NCI-H2196 treated with DMSO at 0.1 percent for 48 hours (cell line): ENCODE data around the gene CRYL1.

Source experiments
- DNase-seq: peaks from one replicate; lab custom pipeline; 2025; ENCODE audit not compliant: unreplicated experiment; lab: John Stamatoyannopoulos, UW

The CRYL1 gene

GRCh38 chr13:20401931-20402856, 123.5 kb downstream of the CRYL1 start:
- no peak for DNase-seq

- no peak for DNase-seq
Observed at GRCh38 chr13:20401531-20401930, 124.1 kb downstream of the CRYL1 start.

GRCh38 chr13:20400774-20401173, 124.9 kb downstream of the CRYL1 start:
- no peak for DNase-seq

- DNase-seq: no peak
Observed at GRCh38 chr13:20399961-20400360, 125.7 kb downstream of the CRYL1 start.

DNA sequence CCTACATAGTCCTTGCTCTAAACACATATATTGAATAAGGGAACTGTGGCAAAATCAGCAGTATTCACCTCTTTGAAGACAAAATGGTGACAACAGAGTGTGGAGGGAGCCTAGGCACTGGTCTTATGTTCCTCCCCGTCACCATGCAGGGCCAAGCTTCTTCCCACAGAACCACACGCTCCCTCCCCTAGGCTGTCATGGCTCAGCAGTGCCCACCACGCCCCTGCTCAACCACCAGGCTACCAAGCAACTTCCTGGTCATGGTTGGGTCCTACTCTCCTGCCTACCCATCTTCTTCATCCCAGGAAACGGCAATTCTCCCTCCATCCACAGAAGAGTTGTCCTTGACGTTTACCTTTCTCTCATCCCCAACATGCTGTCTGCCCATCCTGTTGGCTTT, 126.1 kb downstream of the CRYL1 start:
- DNase-seq: no peak

DNA sequence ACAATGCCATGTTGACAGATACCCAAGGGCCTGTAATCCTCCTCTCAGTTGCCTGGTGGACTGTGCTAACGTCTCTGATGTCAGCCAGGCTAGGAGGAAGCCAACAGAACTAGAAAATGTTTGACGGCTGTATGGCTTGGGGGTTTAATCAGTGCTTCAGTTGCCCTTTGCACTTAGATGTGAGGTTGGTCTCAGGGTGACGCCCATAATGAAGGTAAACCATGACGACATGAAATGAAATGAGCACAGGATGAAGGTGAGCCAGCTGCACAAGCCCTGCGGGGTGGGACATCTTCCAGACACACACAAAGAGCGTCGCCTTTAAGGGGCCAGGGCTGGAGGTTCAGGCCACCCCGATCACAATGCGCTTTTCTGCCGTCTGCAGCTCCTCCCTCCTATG, 127.2 kb downstream of the CRYL1 start:
- no peak for DNase-seq

- no peak for DNase-seq
Observed at GRCh38 chr13:20397896-20398295, 127.8 kb downstream of the CRYL1 start.

DNA sequence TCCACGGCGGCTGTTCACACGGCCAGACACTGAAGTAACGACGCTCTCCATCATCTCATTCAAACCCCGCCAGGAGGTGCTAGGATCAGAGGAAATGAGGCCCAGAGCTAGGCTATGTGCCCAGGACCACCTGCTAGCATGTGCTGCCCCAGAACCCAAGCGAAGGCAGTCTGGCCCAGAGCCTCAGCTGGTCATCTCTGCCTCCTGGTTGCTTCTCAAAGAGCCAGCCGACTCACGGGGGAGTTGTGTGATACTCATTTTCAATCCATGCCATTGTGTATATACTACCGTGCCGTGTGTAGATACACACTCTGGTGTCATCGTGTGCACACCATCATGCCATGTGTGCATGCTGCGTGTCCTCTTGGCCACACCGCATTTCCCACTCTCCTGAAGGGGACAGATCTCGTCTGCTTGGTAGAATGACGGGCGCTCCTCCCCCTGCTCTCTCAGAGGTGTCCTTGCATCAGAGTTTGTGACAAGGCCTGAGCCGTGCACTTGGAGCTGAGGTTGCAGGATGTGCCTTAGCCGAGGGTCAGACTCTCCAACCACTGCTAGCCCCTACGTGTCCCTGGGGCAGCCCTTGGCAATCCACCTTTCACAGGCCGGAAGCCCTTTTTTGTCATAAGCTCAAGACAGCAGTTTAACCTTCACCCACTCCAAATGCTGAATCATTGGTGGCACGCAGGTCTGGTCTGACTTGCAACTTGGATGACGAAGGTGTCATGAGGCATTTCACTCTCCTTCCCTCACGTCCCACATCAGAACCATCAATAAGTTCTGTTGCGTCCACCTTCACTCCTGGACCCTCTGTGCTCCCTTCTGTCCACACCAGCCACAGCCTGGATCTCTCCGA, 130.4 kb downstream of the CRYL1 start:
- no peak for DNase-seq

- no peak for DNase-seq
Observed at GRCh38 chr13:20394506-20394905, 131.2 kb downstream of the CRYL1 start.

- DNase-seq: no peak
Observed at GRCh38 chr13:20394169-20394501, 131.5 kb downstream of the CRYL1 start.

DNA sequence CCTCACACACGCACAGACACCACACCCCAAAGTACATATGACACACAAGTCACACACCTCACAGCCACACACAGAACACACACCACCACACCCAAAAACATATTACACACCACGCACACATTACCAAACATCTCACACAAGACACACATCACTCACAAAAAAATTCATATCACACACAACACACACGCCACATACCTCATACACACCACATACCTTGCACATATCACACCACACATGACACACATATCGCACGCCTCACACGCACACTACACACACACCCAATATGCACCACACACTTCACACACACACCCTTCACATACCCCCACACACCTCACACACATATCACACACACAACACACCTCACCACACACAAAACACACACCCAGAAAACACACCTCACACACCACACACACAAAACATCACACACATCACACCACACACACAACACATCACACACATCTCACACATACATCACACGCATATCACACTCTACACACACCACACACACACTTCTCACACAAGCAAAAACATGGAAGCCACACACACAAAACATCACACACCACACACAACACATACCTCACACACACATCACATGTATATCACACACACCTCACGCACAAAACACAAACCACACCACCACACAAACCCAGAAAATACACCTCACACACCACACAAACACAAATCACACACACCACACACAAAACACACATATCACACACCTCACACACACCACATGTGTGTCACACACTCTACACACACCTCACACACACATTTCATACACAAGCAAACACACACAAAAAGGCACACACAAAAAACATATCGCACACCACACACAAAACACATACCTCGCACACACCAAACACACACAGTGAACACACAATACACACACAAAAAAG, 132.1 kb downstream of the CRYL1 start:
- DNase-seq: no peak

DNA sequence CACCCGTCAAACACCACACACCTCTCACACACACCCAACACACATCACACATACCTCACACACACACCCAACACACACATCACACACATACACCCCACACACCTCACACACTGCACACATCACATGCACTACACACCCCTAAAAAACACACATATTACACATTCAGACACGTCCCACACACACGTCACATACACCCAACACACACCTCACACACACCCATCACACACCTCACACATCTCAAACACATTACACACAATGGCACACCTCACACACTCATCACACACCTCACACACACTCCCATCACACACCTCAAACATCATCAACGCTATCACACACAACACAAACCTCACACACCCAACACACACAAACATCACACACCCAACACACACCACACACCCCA, 133.1 kb downstream of the CRYL1 start:
- no peak for DNase-seq

- DNase-seq: no peak
Observed at GRCh38 chr13:20391597-20392452, 133.8 kb downstream of the CRYL1 start.

- DNase-seq: no peak
Observed at GRCh38 chr13:20390526-20391175, 135.0 kb downstream of the CRYL1 start.

DNA sequence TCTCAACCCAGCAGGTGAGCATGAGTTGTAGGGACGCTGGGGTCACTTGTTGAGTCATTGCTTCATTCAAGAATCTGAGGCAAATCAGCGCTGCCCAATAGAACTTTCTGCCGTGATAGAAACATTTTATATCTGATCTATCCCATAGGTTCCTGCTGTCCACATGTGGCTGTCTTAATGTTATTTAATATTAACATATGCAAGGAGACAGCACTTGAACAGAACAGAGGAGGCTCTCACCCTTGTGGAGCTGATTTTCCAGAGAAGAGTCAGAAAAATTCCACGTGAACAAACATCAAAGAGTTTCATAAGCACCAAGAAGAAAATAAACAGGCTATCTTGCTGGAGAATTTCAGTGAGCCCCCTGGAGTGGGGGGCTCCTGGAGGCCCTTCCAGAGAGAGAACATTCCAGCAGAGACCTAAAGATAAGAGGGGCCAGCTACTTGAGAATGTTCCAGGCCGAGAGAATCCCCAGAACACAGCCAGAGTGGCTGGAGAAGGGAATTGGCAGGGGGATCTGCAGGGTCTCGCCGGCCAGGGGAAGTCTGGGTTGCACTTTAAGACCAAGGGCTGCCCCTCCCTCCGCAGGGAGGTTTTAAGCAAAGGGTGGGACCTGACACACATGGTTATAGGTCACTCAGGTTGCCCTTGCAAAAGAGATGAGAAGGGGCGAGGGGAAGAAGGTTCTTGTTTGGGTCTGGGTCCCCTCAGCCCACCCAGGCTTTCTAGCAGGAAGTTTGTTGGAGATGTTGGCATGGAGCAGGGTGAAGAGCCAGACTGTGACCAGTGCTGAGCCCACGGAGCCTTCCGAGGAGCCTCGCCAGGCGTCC, 135.7 kb downstream of the CRYL1 start:
- DNase-seq: no peak

- no peak for DNase-seq
Observed at GRCh38 chr13:20388184-20388583, 137.5 kb downstream of the CRYL1 start.

DNA sequence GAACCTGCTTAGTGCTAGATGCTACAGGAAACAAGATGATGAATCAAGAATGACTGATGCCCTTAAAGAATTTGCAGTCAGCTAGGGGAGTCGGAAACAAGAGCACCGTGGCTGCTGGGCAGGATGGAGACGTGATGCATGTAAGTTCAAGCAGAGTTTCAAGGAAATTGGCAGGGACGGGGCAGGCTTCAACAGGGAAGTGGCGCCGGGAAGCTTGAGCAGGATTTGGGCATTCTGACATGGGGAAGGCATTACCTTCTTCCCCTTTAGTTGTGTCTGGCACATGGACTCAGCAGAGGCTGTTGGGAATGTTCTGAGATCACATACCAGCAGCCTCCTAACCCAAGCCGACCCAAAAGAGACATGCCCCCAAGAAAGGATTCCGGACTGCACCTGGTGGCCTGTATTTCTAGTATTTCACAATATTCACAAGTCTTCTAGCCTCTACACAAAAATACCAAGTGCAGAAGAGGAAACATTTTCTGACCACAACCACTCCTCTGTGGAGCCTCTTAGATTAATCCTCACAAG, 138.2 kb downstream of the CRYL1 start:
- DNase-seq: no peak

DNA sequence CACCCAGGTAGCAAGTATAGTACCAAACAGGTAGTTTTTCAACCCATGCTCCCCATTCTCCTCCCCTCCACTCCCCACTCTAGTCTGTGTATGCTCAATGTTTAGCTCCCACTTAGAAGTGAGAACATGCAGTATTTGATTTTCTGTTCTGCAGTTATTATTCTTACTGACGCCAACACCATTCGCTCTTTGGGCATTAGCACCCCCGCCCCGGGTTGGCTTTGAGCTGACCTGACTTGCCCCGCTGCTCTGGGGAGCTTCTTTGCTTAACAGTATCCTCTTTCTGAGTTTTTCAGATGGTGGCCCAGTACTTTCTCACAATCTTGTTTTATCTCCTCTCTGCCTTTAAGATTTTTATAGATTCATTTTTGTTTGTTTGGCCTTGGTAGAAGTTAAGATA, 138.7 kb downstream of the CRYL1 start:
- no peak for DNase-seq

DNA sequence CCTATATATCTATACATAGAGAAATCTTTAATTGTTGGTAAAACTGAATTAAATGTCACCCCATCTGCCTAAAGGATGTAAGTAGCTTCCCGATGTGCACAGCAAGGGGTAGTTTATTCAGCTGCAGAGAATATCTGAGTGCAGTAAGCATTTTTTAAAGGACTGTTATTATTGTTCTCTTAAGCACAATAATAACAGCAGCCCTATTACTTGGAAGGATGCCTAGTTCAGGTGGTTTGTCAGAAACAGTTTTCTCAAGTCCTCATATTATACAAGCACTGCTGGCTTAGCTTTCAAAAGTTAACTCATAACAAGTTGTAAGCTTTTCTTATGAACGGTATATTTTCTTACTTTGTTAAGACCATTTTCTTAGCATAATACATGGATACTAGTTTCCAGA, 142.6 kb downstream of the CRYL1 start:
- DNase-seq: no peak
